Measurements from ENCODE around the gene IFT43. TPM values are rescaled to one million over a fixed set of nuclear protein-coding genes. Genes with fewer than 3 reads are reported as not detected.

The IFT43 gene
- total RNA-seq, 1 experiment from 2014 or later: 18.6 TPM

- H3K36me3 Mint-ChIP-seq (ENCODE audit: insufficient read depth in 1 of 3, low read depth in 3 of 3): no peaks in the 10 kb centered on the region; a peak in 1 of 7 replicates
Observed at GRCh38 chr14:75982266-75983018, 3.1 kb upstream of the IFT43 start.

More at GRCh38 chr14:75982266-75983018, 3.1 kb upstream of the IFT43 start:
- H3K4me2 ChIP-seq (ENCODE audit: insufficient read depth, insufficient read length, low read length): peak overlapping the region; percentile 91
- H4K91ac ChIP-seq (ENCODE audit: insufficient read length, low read depth, low read length): no peak overlapping the region
- no peaks in the 10 kb centered on the region for H3K79me2 ChIP-seq (ENCODE audit: insufficient read depth, low read length)
- no peaks in the 10 kb centered on the region for H3K9me3 ChIP-seq (ENCODE audit: control insufficient read depth, low read depth, low read length)
- peaks cover 12% of the 10 kb centered on the region for H3K23me2 ChIP-seq (ENCODE audit: insufficient read length, low read depth, low read length, poor library complexity, severe bottlenecking)
- H2BK5ac ChIP-seq (ENCODE audit: insufficient read length, low read length): no peak overlapping the region
- no peak overlapping the region for H3K18ac ChIP-seq (ENCODE audit: insufficient read length, low read depth, low read length)
- TF ChIP-seq, protein P1, sequence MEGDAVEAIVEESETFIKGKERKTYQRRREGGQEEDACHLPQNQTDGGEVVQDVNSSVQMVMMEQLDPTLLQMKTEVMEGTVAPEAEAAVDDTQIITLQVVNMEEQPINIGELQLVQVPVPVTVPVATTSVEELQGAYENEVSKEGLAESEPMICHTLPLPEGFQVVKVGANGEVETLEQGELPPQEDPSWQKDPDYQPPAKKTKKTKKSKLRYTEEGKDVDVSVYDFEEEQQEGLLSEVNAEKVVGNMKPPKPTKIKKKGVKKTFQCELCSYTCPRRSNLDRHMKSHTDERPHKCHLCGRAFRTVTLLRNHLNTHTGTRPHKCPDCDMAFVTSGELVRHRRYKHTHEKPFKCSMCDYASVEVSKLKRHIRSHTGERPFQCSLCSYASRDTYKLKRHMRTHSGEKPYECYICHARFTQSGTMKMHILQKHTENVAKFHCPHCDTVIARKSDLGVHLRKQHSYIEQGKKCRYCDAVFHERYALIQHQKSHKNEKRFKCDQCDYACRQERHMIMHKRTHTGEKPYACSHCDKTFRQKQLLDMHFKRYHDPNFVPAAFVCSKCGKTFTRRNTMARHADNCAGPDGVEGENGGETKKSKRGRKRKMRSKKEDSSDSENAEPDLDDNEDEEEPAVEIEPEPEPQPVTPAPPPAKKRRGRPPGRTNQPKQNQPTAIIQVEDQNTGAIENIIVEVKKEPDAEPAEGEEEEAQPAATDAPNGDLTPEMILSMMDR (conservative IDR thresholded peaks at IDR 0.05): peak; percentile 72
- no peaks in the 10 kb centered on the region; a peak in 1 of 5 replicates for H3K9me3 Mint-ChIP-seq
- H3K4me1 Mint-ChIP-seq: peaks cover 34 to 38% of the 10 kb centered on the region in 2 experiments
- no peak overlapping the region for H3K27ac ChIP-seq (ENCODE audit: insufficient read length, low read depth, low read length)
- no peak overlapping the region for H3K23ac ChIP-seq (ENCODE audit: insufficient read length, low read depth, low read length)
- H3T11ph ChIP-seq (ENCODE audit: low read length): no peak overlapping the region
- no peak overlapping the region for H3K9ac ChIP-seq (ENCODE audit: extremely low read depth, insufficient read length, low read length)
- H3K27ac Mint-ChIP-seq: no peak overlapping the region
- no peak overlapping the region for H2AK5ac ChIP-seq (ENCODE audit: insufficient read length, low read length)
- DNase-seq: peak; percentile 86
- H3K4me3 Mint-ChIP-seq: peak overlapping the region; percentile 70 to 89
- H2BK20ac ChIP-seq (ENCODE audit: low read depth, low read length, poor library complexity, severe bottlenecking): no peak overlapping the region
- H2BK15ac ChIP-seq (ENCODE audit: low read depth, low read length): no peak overlapping the region
- no peak overlapping the region for H2BK120ac ChIP-seq (ENCODE audit: low read depth, low read length, poor library complexity, severe bottlenecking)
- no peak overlapping the region for H4K8ac ChIP-seq (replicated peaks; ENCODE audit: insufficient read length, low read depth, low read length)
- no peak overlapping the region for H4K5ac ChIP-seq (ENCODE audit: insufficient read length, low read depth, low read length)
- H3K4ac ChIP-seq (ENCODE audit: low read depth, low read length): no peak overlapping the region
- no CpG with 5 or more reads among the region's 77 CpGs for WGBS (ENCODE audit: extremely low coverage, insufficient read length, low lambda C conversion rate)
- H3K27me3 Mint-ChIP-seq (ENCODE audit: low read depth): peaks cover 59% of the 10 kb centered on the region
- H3K79me1 ChIP-seq (ENCODE audit: insufficient read depth, low read depth, low read length, poor library complexity, severe bottlenecking): no peaks in the 10 kb centered on the region
- no peak overlapping the region for H2BK12ac ChIP-seq (ENCODE audit: insufficient read length, low read depth, low read length)
- H3K56ac ChIP-seq (ENCODE audit: insufficient read length, low read depth, low read length): no peak overlapping the region
- no peak overlapping the region for H2AFZ ChIP-seq (ENCODE audit: low read length)
- H4K20me1 ChIP-seq (ENCODE audit: control insufficient read depth, insufficient read depth, insufficient read length): no peaks in the 10 kb centered on the region
- H3K4me1 ChIP-seq (ENCODE audit: insufficient read depth, low read length): no peaks in the 10 kb centered on the region
- H3K14ac ChIP-seq (ENCODE audit: insufficient read depth, low read length): peak overlapping the region; percentile 31; the same call in 1 of the 2 replicates
- H3K27me3 ChIP-seq (ENCODE audit: insufficient read depth, low read length): peaks cover 2% of the 10 kb centered on the region; the same call in 1 of the 2 replicates
